B cell (primary cell): ENCODE measurements around the gene DPH1. TPM values are rescaled to one million over a fixed set of nuclear protein-coding genes. Genes with fewer than 3 reads are reported as not detected.

Experiments
- ATAC-seq: fragments of 200-7000 bp; cut with Tn5 transposase; one replicate; pipeline ENCODE4 v1.10.0; 2021; ENCODE audit warnings: low read depth, mild to moderate bottlenecking, moderate number of reproducible peaks, moderate library complexity
- CTCF ChIA-PET: fragments of 350-600 bp; sonication (Branson Sonifier 250); formaldehyde crosslinking; loops from one replicate; lab custom pipeline; 2021; ENCODE audit warnings: antibody characterized with exemption, inconsistent platforms; lab: Charles Lee
- POLR2A ChIA-PET: fragments of 350-600 bp; sonication (Branson Sonifier 250); formaldehyde crosslinking; loops from one replicate; lab custom pipeline; 2021; ENCODE audit warnings: antibody characterized with exemption; lab: Charles Lee
- DNase-seq: peaks from one replicate; pipeline ENCODE4 v3.0.0; 2013
- H2AFZ ChIP-seq: 2 replicates; pipeline ENCODE4 v1.6.1; 2012; ENCODE audit warnings: mild to moderate bottlenecking, low read depth, low read length; ENCODE audit not compliant: insufficient read depth, poor library complexity, severe bottlenecking
- H3K27ac ChIP-seq, 2 donors: 1 replicate in 1 of 2; 2 replicates in 1 of 2; pipeline ENCODE4 v1.5.1; 2012 to 2013; ENCODE audit warnings: low read length in 2 of 2, mild to moderate bottlenecking in 2 of 2, moderate library complexity in 1 of 2
- H3K27me3 ChIP-seq, 4 experiments: fragments of 200-600 bp in 1 of 4; sonication (generic) in 1 of 4; replicated peaks in 1 of 4; 1 replicate in 2 of 4; 2 replicates in 2 of 4; pipeline versions ENCODE4 v1.6.1 to v1.7.0; 2013 to 2016; ENCODE audit warnings: low read length in 3 of 4, mild to moderate bottlenecking in 2 of 4, mixed read lengths in 1 of 4, moderate library complexity in 1 of 4; ENCODE audit not compliant: insufficient read depth in 4 of 4, control insufficient read depth in 3 of 4; ENCODE audit errors: control extremely low read depth in 1 of 4
- H3K36me3 ChIP-seq, 2 experiments: replicated peaks in 1 of 2; 1 replicate in 1 of 2; 2 replicates in 1 of 2; pipeline versions ENCODE4 v1.6.1 to v1.7.1; 2013; ENCODE audit warnings: low read length in 1 of 2; ENCODE audit not compliant: insufficient read depth in 2 of 2, control insufficient read depth in 1 of 2; ENCODE audit errors: control extremely low read depth in 1 of 2, extremely low read depth in 1 of 2
- H3K4me1 ChIP-seq, 2 donors: fragments of 200-600 bp in 1 of 2; sonication (generic) in 1 of 2; 1 replicate in 1 of 2; 2 replicates in 1 of 2; pipeline versions ENCODE4 v1.5.1 to v1.6.1; 2013 to 2017; ENCODE audit warnings: low read length in 2 of 2; ENCODE audit not compliant: control insufficient read depth in 2 of 2, insufficient read depth in 2 of 2
- H3K4me2 ChIP-seq: replicated peaks from 2 replicates; pipeline ENCODE3; 2012; ENCODE audit warnings: mild to moderate bottlenecking, low read depth, low read length; ENCODE audit not compliant: poor library complexity, severe bottlenecking
- H3K4me3 ChIP-seq, 5 experiments: fragments of 200-600 bp in 1 of 5; sonication (generic) in 1 of 5; 1 replicate in 3 of 5; 2 replicates in 2 of 5; pipeline versions ENCODE4 v1.5.1 to v1.7.0; 2011 to 2016; ENCODE audit warnings: low read length in 4 of 5, mild to moderate bottlenecking in 4 of 5, low read depth in 2 of 5, control low read depth in 1 of 5, moderate library complexity in 1 of 5; ENCODE audit not compliant: insufficient read depth in 1 of 5; ENCODE audit errors: control extremely low read depth in 1 of 5, extremely low read depth in 1 of 5
- H3K79me2 ChIP-seq: fragments of 200-600 bp; sonication (generic); one replicate; pipeline ENCODE4 v1.6.0; 2016; ENCODE audit warnings: low read length; ENCODE audit not compliant: control insufficient read depth, insufficient read depth
- H3K9ac ChIP-seq: fragments of 200-600 bp; sonication (generic); 2 replicates; pipeline ENCODE4 v1.6.1; 2017; ENCODE audit warnings: mild to moderate bottlenecking, low read length, moderate library complexity
- H3K9me3 ChIP-seq, 3 donors: one replicate each; pipeline versions ENCODE4 v1.6.1 to v1.7.1; 2013; ENCODE audit warnings: low read length in 2 of 3; ENCODE audit not compliant: control insufficient read depth in 2 of 3, insufficient read depth in 1 of 3; ENCODE audit errors: control extremely low read depth in 1 of 3
- H4K20me1 ChIP-seq: 2 replicates; pipeline ENCODE4 v1.6.0; 2012; ENCODE audit warnings: mild to moderate bottlenecking, low read length; ENCODE audit not compliant: insufficient read depth, control insufficient read depth, poor library complexity, severe bottlenecking
- H3K27ac Mint-ChIP-seq: one replicate; pipeline ENCODE4 v1.8.0; 2021; ENCODE audit warnings: mixed read lengths
- H3K27me3 Mint-ChIP-seq: one replicate; pipeline ENCODE4 v1.8.0; 2021; ENCODE audit warnings: mixed read lengths
- H3K4me1 Mint-ChIP-seq: one replicate; pipeline ENCODE4 v1.8.0; 2021; ENCODE audit warnings: mixed read lengths
- H3K4me3 Mint-ChIP-seq: one replicate; pipeline ENCODE4 v1.8.0; 2021; ENCODE audit warnings: mixed read lengths
- H3K9me3 Mint-ChIP-seq: one replicate; pipeline ENCODE4 v1.8.0; 2022; ENCODE audit warnings: mixed read lengths; ENCODE audit not compliant: insufficient read depth
- EZH2 ChIP-seq: IDR thresholded peaks from 2 replicates; pipeline ENCODE4 v1.6.1; 2012; ENCODE audit warnings: borderline replicate concordance, low read depth, mild to moderate bottlenecking, moderate library complexity, low read length; ENCODE audit not compliant: insufficient read depth, poor library complexity, severe bottlenecking
- WGBS: methylation state at CpG from one replicate; pipeline ENCODE4 v1.1.5; 2013; ENCODE audit warnings: missing lambda C conversion rate; ENCODE audit not compliant: insufficient coverage; 5-methylcytosine and 5-hydroxymethylcytosine counted together
- intact Hi-C: fragments of 100-400 bp; cut with micrococcal nuclease; formaldehyde crosslinking; loops from one replicate; pipeline ENCODE4 v1.10.0; 2022
- polyA plus RNA-seq: library from polyadenylated mRNA; depleted of rRNA; stranded (reverse); fragments of >200 nt; gene quantifications from 2 replicates; pipeline ENCODE4 v1.2.3, GENCODE V29; 2012
- total RNA-seq, 2 donors: library from RNA; stranded (reverse); fragments of 120-200 nt in 1 of 2; gene quantifications; 1 replicate in 1 of 2; 2 replicates in 1 of 2; pipeline versions ENCODE4 v1.2.3 to v1.2.4, GENCODE V29; 2013 to 2022
- TF ChIP-seq, protein P1 (sequence below): fragments of 200-600 bp; IDR thresholded peaks from one replicate; pipeline ENCODE4 v1.8.0; 2022; ENCODE audit warnings: antibody characterized with exemption, mild to moderate bottlenecking

Gene DPH1
- total and polyA plus RNA-seq, 2 donors (not counting 1 experiment from before 2014, with no cell fraction given): 83.6 to 105 TPM

DNA sequence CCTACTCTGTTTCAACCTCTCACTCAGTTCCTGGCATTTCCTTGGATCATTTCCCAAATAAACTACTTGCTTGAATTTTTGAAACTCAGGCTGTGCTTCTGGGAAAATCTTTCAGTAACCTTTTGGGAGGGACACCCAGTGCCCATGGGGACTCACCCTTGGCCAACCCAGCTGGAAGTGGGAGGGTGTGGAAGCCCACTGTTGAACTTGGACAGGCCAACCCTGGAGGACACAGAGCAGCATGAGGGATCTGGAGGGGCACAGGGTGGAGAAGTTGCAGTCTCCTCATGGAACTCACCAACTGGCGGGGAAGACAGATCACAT lies 16.0 kb upstream of the DPH1 start:
- Histone ChIP-seq H3K9me3 (no peaks in the 10 kb centered on the region), H3K27me3 (peaks cover 0 to 29% (median 1%) of the 10 kb centered on the region in 4 experiments), H3K9ac (no peak overlapping the region), H3K27ac (no peak overlapping the region), H3K4me1 (peaks cover 0 to 6% of the 10 kb centered on the region in 2 donors), H4K20me1 (no peaks in the 10 kb centered on the region), H3K4me3 (no peak overlapping the region), H3K36me3 (no peaks in the 10 kb centered on the region), H2AFZ (no peak overlapping the region), H3K79me2 (no peaks in the 10 kb centered on the region), H3K4me2 (no peak overlapping the region)
- peaks cover 46% of the 10 kb centered on the region for H3K27me3 Mint-ChIP-seq
- H3K27ac Mint-ChIP-seq: no peak overlapping the region
- ChIA-PET POLR2A (no interaction called here), CTCF (no interaction called here)
- DNase-seq: no peak
- 83% methylated on average over 1 of the region's 1 CpG for WGBS
- TF ChIP-seq EZH2: no peak
- TF ChIP-seq, protein P1, sequence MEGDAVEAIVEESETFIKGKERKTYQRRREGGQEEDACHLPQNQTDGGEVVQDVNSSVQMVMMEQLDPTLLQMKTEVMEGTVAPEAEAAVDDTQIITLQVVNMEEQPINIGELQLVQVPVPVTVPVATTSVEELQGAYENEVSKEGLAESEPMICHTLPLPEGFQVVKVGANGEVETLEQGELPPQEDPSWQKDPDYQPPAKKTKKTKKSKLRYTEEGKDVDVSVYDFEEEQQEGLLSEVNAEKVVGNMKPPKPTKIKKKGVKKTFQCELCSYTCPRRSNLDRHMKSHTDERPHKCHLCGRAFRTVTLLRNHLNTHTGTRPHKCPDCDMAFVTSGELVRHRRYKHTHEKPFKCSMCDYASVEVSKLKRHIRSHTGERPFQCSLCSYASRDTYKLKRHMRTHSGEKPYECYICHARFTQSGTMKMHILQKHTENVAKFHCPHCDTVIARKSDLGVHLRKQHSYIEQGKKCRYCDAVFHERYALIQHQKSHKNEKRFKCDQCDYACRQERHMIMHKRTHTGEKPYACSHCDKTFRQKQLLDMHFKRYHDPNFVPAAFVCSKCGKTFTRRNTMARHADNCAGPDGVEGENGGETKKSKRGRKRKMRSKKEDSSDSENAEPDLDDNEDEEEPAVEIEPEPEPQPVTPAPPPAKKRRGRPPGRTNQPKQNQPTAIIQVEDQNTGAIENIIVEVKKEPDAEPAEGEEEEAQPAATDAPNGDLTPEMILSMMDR: no peak
- peaks cover 3% of the 10 kb centered on the region for H3K4me1 Mint-ChIP-seq
- ATAC-seq: no peak
- no peaks in the 10 kb centered on the region for H3K9me3 Mint-ChIP-seq
- intact Hi-C loops: no loop called here
- no peak overlapping the region for H3K4me3 Mint-ChIP-seq

- no peak overlapping the region for H3K4me3 ChIP-seq
- ChIA-PET POLR2A (no interaction called here), CTCF (no interaction called here)
- Mint-ChIP-seq H3K4me1 (peaks cover 3% of the 10 kb centered on the region), H3K4me3 (no peak overlapping the region), H3K9me3 (no peaks in the 10 kb centered on the region), H3K27me3 (peaks cover 57% of the 10 kb centered on the region), H3K27ac (no peak overlapping the region)
- peaks cover 0 to 6% of the 10 kb centered on the region in 2 donors for H3K4me1 ChIP-seq
- ATAC-seq: no peak
- no peak overlapping the region for H3K27ac ChIP-seq
- WGBS: 94% methylated on average over 14 of the region's 14 CpGs
- TF ChIP-seq EZH2: no peak
- TF ChIP-seq, protein P1: no peak
- H4K20me1 ChIP-seq: no peaks in the 10 kb centered on the region
- intact Hi-C loops: no loop called here
- H3K79me2 ChIP-seq: no peaks in the 10 kb centered on the region
- no peak overlapping the region for H3K4me2 ChIP-seq
- no peak overlapping the region for H3K9ac ChIP-seq
- no peak overlapping the region for H2AFZ ChIP-seq
- H3K9me3 ChIP-seq: no peaks in the 10 kb centered on the region
- H3K36me3 ChIP-seq: no peaks in the 10 kb centered on the region
- peaks cover 0 to 32% (median 3%) of the 10 kb centered on the region in 4 experiments for H3K27me3 ChIP-seq
- no peak for DNase-seq
These were observed 14.6 kb upstream of the DPH1 start for GRCh38 chr17:2015314-2015713.
